BE2C (cell line): Measurements from ENCODE around the gene UVSSA.

ENCODE experiments used
- DNase-seq: peaks from one replicate; pipeline ENCODE4 v3.0.0-alpha.2; 2020
- H3K27me3 ChIP-seq: fragments of 250-450 bp; sonication (Bioruptor Pico); 2 replicates; pipeline ENCODE4 v1.5.1; 2020; ENCODE audit warnings: mild to moderate bottlenecking
- H3K36me3 ChIP-seq: fragments of 250-450 bp; sonication (Bioruptor Pico); 2 replicates; pipeline ENCODE4 v1.5.1; 2020; ENCODE audit warnings: mild to moderate bottlenecking
- H3K4me1 ChIP-seq: fragments of 250-450 bp; sonication (Bioruptor Pico); 2 replicates; pipeline ENCODE4 v1.5.1; 2020
- H3K4me3 ChIP-seq: 2 replicates; pipeline ENCODE4 v1.5.1; 2011; ENCODE audit warnings: low read depth, low read length
- H3K9me3 ChIP-seq: fragments of 250-450 bp; sonication (Bioruptor Pico); 2 replicates; pipeline ENCODE4 v1.5.1; 2020
- CTCF ChIP-seq: IDR thresholded peaks from 2 replicates; pipeline ENCODE4 v1.5.1; 2012; ENCODE audit warnings: mild to moderate bottlenecking, low read depth, low read length

UVSSA gene

DNA sequence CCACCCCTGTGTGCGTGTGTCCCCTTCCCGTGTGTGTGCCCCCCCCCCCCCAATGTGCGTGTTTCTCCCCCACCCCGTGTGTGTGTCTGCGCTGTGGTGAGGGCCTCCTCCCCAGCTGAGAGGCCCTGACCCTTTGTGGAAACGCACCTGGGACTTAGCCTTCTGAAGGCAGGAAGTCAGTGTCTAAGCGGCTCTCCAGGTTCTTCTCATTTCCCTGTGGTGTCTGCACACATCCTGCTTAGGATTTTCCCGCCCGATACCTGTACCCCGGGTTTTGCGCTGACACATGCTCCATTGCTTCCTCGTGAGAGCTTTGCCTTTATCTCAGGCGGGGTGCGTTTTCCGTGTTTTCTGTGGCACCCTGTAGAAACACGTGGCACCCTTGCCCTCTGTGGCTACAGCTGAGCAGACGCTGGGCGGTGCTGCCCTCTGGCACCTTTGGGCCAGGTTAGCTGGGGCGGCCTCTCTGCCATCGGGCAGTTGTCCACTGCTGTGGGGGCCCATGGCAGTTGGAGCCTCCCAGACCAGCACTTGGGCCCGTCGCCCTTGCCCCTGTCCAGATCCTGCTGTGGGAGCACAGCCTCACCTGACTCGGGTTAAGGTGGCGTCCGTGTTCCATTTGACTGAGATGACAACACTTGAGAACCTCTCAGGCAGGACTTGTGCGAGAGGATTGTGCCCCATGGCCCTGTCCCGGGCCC lies 31.0 kb upstream of the UVSSA start:
- H3K27me3 ChIP-seq, result no peaks in the 10 kb centered on the region
- DNase-seq, result no peak
- no peaks in the 10 kb centered on the region for H3K9me3 ChIP-seq
- H3K4me1 ChIP-seq, result no peaks in the 10 kb centered on the region
- H3K4me3 ChIP-seq, result no peak overlapping the region
- no peak for TF ChIP-seq CTCF
- peaks cover 64% of the 10 kb centered on the region for H3K36me3 ChIP-seq

DNA sequence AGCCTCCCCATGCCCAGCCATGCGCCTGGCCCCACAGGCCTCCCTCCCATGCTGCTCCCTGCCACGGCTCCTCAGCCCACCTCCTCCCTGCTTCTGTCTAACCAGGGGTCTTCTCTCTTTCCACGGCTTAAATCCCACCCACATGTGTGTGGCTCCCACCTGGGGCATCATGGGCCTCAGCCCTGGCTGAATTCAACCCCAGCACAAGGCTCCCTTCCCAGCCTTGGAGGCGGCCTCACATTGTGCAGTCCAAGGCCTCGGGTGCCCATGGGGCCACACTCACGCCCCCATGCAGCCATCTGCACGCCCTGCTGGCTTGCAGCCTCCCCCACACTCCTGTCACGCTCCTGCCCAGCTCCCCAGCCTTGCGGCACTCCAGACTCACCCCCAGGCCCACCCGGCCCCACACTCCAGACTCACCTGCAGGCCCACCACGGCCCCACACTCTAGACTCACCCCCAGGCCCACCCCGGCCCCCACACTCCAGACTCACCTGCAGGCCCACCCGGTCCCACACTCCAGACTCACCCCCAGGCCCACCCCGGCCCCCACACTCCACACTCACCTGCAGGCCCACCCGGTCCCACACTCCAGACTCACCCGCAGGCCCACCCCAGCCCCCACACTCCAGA lies 30.4 kb upstream of the UVSSA start:
- no peak overlapping the region for H3K4me3 ChIP-seq
- no peak for DNase-seq
- H3K4me1 ChIP-seq, result no peaks in the 10 kb centered on the region
- no peaks in the 10 kb centered on the region for H3K9me3 ChIP-seq
- no peaks in the 10 kb centered on the region for H3K27me3 ChIP-seq
- H3K36me3 ChIP-seq, result peaks cover 64% of the 10 kb centered on the region
- TF ChIP-seq CTCF, result no peak

GRCh38 chr4:1317177-1318045 lies 29.6 kb upstream of the UVSSA start:
- no peaks in the 10 kb centered on the region for H3K4me1 ChIP-seq
- peaks cover 63% of the 10 kb centered on the region for H3K36me3 ChIP-seq
- no peak for DNase-seq
- H3K4me3 ChIP-seq, result no peak overlapping the region
- no peak for TF ChIP-seq CTCF
- no peaks in the 10 kb centered on the region for H3K27me3 ChIP-seq
- no peaks in the 10 kb centered on the region for H3K9me3 ChIP-seq

GRCh38 chr4:1318046-1318375 lies 29.0 kb upstream of the UVSSA start:
- DNase-seq, result no peak
- TF ChIP-seq CTCF, result no peak
- H3K36me3 ChIP-seq, result peaks cover 60% of the 10 kb centered on the region
- H3K4me1 ChIP-seq, result no peaks in the 10 kb centered on the region
- H3K9me3 ChIP-seq, result no peaks in the 10 kb centered on the region
- H3K27me3 ChIP-seq, result no peaks in the 10 kb centered on the region
- no peak overlapping the region for H3K4me3 ChIP-seq

DNA sequence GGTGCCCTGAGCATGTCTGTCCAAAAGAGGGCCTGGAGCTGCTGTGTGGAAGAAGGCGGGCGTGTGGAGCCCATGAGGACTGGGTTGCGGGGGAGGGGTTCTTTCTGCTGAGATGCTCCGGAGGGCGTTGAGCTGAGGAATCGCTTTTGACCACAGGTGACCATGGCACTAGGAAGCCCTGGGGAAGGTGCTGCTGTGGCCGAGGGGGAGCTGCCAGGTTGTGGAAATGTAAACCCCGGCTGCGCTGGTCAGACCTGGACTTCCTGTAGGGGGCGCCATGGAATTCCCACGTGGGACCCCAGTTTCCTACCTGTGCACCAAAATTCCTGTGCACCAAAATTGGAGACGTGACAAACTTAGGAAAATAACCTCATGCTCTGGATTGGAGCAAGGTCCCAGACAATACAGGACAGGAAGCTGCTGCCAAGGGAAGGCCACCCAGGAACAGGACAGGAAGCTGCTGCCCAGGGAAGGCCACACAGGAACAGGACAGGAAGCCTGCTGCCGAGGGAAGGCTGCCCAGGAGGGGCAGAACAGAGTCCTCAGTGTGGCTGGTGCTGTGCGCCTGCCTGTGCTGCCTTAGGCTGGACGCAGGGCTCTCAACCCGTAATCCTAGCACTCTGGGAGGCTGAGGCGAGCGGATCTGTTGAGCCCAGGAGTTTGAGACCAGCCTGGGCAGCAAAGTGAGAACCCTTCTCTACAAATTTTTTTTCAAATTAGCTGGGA lies 28.4 kb upstream of the UVSSA start:
- peaks cover 57% of the 10 kb centered on the region for H3K36me3 ChIP-seq
- no peaks in the 10 kb centered on the region for H3K27me3 ChIP-seq
- no peak; the same call in 1 of the 2 replicates for TF ChIP-seq CTCF
- no peaks in the 10 kb centered on the region for H3K4me1 ChIP-seq
- H3K9me3 ChIP-seq, result no peaks in the 10 kb centered on the region
- no peak for DNase-seq
- H3K4me3 ChIP-seq, result no peak overlapping the region
